ENCODE data around the gene ARID1B. TPM values are rescaled to one million over a fixed set of nuclear protein-coding genes. Genes with fewer than 3 reads are reported as not detected.
A peak's percentile ranks its signal among the peaks of the same experiment; 100 is the strongest.

The ARID1B gene
- total RNA-seq, 1 experiment from 2014 or later, result 60.3 TPM

DNA sequence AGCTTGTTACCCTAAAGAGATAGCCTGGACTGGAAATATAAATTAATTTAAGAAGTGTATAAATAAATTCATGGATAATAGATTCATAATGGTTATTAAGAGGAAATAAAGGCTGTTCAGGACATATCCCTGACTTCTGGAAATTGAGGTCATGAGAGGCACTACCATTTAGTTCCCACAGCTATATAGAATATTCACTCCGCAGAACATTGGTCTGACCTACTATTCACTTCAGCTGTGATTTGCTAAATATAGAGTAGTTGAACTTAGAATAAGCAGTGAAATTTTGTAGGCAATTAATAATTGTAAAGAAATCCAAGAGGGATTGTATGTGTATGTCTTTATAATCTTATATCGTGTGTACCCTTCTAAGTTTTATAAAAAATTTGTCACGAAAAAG lies 112.8 kb downstream of the ARID1B start (continued):
- TF ChIP-seq, protein P1, sequence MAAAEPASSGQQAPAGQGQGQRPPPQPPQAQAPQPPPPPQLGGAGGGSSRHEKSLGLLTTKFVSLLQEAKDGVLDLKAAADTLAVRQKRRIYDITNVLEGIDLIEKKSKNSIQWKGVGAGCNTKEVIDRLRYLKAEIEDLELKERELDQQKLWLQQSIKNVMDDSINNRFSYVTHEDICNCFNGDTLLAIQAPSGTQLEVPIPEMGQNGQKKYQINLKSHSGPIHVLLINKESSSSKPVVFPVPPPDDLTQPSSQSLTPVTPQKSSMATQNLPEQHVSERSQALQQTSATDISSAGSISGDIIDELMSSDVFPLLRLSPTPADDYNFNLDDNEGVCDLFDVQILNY (CRISPR knock-in tag; IDR thresholded peaks at IDR 0.05), result no peak
- TF ChIP-seq FOXK1 (CRISPR knock-in tag; IDR thresholded peaks at IDR 0.05), result no peak
- TF ChIP-seq SP1 (CRISPR knock-in tag; conservative IDR thresholded peaks at IDR 0.05), result no peak

DNA sequence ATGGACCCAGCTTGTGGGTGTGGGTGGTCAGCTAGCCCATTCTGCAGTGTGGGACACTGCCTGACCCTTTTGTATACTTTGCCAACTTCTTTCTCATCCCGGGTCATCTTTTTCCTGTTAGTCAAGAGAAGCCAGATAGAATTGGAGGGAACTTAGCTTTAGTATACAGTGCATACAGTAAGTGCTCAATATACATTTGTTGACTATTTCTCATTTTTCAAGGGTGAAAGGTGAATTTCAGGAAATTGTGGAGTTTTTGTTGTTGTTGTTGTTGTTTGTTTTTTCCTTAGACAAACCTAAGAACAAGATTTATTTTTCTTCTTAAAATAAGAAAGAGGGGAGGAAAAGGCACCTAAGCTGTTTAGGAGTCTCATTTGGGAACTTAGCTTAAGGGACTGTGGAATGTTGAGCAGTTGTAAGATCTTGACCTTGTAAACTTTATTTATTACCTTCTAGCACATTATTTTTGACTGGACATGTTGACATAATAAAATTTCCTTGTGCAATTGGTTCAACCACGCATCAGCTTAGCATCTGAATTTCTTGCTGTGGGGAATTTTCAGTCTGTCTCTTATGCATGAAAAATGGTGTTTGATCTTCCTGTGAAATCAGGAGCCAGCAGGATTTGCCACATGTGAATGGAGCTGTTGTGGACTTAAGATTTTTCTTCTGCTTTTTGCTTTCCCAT lies 113.6 kb downstream of the ARID1B start:
- peak overlapping the region; percentile 54 for H3K27ac Mint-ChIP-seq

DNA sequence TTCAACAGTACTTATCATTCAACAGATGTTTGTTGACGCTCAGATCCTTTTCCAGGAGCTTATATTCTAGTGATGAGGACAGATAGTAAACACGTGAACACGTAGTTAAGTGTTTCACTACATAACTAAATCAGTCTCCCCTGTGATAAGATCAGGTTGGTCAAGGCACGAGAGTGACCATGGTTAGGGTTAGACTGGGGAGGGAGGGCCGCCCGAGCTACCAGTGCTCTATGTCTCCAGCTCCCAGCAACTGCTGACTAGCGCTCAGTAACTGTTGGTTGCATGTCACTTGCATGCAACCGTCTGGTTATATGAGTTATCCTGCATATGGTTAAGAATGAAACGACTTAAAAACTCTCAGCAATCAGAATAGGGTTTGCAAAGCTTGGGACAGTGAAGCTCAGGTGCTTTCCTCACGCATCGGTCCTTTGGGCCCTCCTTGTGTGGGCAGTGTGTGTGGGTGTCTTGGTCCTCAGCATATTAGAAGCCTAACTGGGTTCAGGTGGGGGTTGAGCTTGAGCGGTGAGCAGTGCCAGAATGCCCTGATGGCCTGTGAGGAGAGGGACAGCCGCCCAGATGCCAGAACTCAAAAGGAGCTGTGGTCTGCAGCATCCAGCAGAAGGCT lies 120.8 kb downstream of the ARID1B start:
- Mint-ChIP-seq H3K36me3 (no peaks in the 10 kb centered on the region), H3K27me3 (ENCODE audit: low read depth) (no peaks in the 10 kb centered on the region), H3K4me1 (peaks cover 22% of the 10 kb centered on the region), H3K27ac (peak overlapping the region; percentile 88), H3K9me3 (no peaks in the 10 kb centered on the region), H3K4me3 (no peak overlapping the region)
- CTCF ChIA-PET, result interaction anchor here (1.2 to 1.3 kb wide), 3 partner anchors 20 to 36 kb away, joined by 3 to 4 read pairs (median 4); no protein-coding TSS in a partner anchor
- DNase-seq (ENCODE audit: low spot score) (no peak), ATAC-seq (no peak)
- POLR2A ChIA-PET, result no interaction called here
- TF ChIP-seq ATF1 (CRISPR knock-in tag; IDR thresholded peaks at IDR 0.05), result no peak
- TF ChIP-seq, protein P2, sequence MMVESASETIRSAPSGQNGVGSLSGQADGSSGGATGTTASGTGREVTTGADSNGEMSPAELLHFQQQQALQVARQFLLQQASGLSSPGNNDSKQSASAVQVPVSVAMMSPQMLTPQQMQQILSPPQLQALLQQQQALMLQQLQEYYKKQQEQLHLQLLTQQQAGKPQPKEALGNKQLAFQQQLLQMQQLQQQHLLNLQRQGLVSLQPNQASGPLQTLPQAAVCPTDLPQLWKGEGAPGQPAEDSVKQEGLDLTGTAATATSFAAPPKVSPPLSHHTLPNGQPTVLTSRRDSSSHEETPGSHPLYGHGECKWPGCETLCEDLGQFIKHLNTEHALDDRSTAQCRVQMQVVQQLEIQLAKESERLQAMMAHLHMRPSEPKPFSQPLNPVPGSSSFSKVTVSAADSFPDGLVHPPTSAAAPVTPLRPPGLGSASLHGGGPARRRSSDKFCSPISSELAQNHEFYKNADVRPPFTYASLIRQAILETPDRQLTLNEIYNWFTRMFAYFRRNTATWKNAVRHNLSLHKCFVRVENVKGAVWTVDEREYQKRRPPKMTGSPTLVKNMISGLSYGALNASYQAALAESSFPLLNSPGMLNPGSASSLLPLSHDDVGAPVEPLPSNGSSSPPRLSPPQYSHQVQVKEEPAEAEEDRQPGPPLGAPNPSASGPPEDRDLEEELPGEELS (CRISPR knock-in tag; IDR thresholded peaks at IDR 0.05), result no peak
- TF ChIP-seq, protein P3, sequence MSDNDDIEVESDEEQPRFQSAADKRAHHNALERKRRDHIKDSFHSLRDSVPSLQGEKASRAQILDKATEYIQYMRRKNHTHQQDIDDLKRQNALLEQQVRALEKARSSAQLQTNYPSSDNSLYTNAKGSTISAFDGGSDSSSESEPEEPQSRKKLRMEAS (CRISPR knock-in tag; IDR thresholded peaks at IDR 0.05), result no peak
- TF ChIP-seq NFE2L1 (CRISPR knock-in tag; IDR thresholded peaks at IDR 0.05), result no peak
- TF ChIP-seq, protein P4, sequence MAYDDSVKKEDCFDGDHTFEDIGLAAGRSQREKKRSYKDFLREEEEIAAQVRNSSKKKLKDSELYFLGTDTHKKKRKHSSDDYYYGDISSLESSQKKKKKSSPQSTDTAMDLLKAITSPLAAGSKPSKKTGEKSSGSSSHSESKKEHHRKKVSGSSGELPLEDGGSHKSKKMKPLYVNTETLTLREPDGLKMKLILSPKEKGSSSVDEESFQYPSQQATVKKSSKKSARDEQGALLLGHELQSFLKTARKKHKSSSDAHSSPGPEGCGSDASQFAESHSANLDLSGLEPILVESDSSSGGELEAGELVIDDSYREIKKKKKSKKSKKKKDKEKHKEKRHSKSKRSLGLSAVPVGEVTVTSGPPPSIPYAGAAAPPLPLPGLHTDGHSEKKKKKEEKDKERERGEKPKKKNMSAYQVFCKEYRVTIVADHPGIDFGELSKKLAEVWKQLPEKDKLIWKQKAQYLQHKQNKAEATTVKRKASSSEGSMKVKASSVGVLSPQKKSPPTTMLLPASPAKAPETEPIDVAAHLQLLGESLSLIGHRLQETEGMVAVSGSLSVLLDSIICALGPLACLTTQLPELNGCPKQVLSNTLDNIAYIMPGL (CRISPR knock-in tag; IDR thresholded peaks at IDR 0.05), result no peak
- TF ChIP-seq GTF2I (CRISPR knock-in tag; conservative IDR thresholded peaks at IDR 0.05), result no peak
- no peak for TF ChIP-seq ESRRA (CRISPR knock-in tag; IDR thresholded peaks at IDR 0.05; ENCODE audit: borderline replicate concordance)
- no peak for TF ChIP-seq PRRX2 (CRISPR knock-in tag; IDR thresholded peaks at IDR 0.05)
- TF ChIP-seq, protein P5, sequence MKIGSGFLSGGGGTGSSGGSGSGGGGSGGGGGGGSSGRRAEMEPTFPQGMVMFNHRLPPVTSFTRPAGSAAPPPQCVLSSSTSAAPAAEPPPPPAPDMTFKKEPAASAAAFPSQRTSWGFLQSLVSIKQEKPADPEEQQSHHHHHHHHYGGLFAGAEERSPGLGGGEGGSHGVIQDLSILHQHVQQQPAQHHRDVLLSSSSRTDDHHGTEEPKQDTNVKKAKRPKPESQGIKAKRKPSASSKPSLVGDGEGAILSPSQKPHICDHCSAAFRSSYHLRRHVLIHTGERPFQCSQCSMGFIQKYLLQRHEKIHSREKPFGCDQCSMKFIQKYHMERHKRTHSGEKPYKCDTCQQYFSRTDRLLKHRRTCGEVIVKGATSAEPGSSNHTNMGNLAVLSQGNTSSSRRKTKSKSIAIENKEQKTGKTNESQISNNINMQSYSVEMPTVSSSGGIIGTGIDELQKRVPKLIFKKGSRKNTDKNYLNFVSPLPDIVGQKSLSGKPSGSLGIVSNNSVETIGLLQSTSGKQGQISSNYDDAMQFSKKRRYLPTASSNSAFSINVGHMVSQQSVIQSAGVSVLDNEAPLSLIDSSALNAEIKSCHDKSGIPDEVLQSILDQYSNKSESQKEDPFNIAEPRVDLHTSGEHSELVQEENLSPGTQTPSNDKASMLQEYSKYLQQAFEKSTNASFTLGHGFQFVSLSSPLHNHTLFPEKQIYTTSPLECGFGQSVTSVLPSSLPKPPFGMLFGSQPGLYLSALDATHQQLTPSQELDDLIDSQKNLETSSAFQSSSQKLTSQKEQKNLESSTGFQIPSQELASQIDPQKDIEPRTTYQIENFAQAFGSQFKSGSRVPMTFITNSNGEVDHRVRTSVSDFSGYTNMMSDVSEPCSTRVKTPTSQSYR (CRISPR knock-in tag; IDR thresholded peaks at IDR 0.05), result no peak
- TF ChIP-seq, protein P1 (CRISPR knock-in tag; IDR thresholded peaks at IDR 0.05), result no peak

More for the DNA sequence above, 113.6 kb downstream of the ARID1B start:
- no peaks in the 10 kb centered on the region for H3K27me3 Mint-ChIP-seq (ENCODE audit: low read depth)
- ATAC-seq, result no peak
- POLR2A ChIA-PET, result interaction anchor here (0.5 kb wide), 1 partner anchor 10 kb away, joined by 3 read pairs; no protein-coding TSS in a partner anchor
- no peak for DNase-seq (ENCODE audit: low spot score)
- peaks cover 58% of the 10 kb centered on the region for H3K4me1 Mint-ChIP-seq
- CTCF ChIA-PET, result interaction anchor here (1.2 to 1.4 kb wide), 3 partner anchors 8 to 44 kb away, joined by 3 to 5 read pairs (median 3); no protein-coding TSS in a partner anchor
- H3K4me3 Mint-ChIP-seq, result no peak overlapping the region
- no peaks in the 10 kb centered on the region for H3K9me3 Mint-ChIP-seq
- TF ChIP-seq MYBL2 (CRISPR knock-in tag; IDR thresholded peaks at IDR 0.05), result no peak
- TF ChIP-seq ATF1 (CRISPR knock-in tag; IDR thresholded peaks at IDR 0.05), result no peak
- TF ChIP-seq, protein P3 (CRISPR knock-in tag; IDR thresholded peaks at IDR 0.05), result no peak
- no peak for TF ChIP-seq ZNF121 (CRISPR knock-in tag; IDR thresholded peaks at IDR 0.05)
- TF ChIP-seq, protein P6, sequence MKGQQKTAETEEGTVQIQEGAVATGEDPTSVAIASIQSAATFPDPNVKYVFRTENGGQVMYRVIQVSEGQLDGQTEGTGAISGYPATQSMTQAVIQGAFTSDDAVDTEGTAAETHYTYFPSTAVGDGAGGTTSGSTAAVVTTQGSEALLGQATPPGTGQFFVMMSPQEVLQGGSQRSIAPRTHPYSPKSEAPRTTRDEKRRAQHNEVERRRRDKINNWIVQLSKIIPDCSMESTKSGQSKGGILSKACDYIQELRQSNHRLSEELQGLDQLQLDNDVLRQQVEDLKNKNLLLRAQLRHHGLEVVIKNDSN (CRISPR knock-in tag; IDR thresholded peaks at IDR 0.05), result no peak
- no peak for TF ChIP-seq GTF2I (CRISPR knock-in tag; conservative IDR thresholded peaks at IDR 0.05)
- TF ChIP-seq, protein P7, sequence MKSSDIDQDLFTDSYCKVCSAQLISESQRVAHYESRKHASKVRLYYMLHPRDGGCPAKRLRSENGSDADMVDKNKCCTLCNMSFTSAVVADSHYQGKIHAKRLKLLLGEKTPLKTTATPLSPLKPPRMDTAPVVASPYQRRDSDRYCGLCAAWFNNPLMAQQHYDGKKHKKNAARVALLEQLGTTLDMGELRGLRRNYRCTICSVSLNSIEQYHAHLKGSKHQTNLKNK (CRISPR knock-in tag; IDR thresholded peaks at IDR 0.05), result no peak
- no peak for TF ChIP-seq ZNF396 (CRISPR knock-in tag; IDR thresholded peaks at IDR 0.05; ENCODE audit: borderline replicate concordance)
- TF ChIP-seq CBFB (CRISPR knock-in tag; IDR thresholded peaks at IDR 0.05; ENCODE audit: low read depth), result no peak
- no peak for TF ChIP-seq ZNF138 (CRISPR knock-in tag; conservative IDR thresholded peaks at IDR 0.05)
- H3K36me3 Mint-ChIP-seq, result no peaks in the 10 kb centered on the region
